Measurements from ENCODE around the gene CLEC19A. TPM values are rescaled to one million over a fixed set of nuclear protein-coding genes. Genes with fewer than 3 reads are reported as not detected.
"Not testable (repeated sequence)": the region's sequence is repeated elsewhere in the genome, so short reads cannot be mapped to it uniquely, and the experiment has no call there.

The CLEC19A gene
- total RNA-seq, 1 experiment from 2014 or later, result not detected

DNA sequence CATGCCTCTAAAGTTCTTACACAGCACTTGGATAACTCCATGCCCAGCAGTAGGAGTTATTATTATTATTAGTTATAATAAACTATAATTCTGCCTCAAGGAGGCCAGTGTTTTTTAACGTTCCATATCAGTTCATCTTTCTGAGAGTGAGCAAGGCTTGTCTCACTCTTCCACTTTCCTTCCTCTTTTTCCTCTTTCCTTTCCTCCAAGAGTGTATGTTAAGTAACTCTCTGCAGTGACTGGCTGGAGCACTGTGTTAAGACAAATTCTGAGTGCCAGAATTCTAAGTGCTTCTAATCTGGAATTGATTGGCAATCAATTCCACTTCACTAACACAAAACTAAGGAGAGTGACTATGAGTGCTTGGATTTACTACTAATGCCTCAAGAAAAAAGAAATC lies 16.4 kb downstream of the CLEC19A start:
- DNase-seq, result no peak
- H3K27me3 ChIP-seq, result no peaks in the 10 kb centered on the region; the same call in 1 of the 2 replicates

GRCh38 chr16:19304750-19305149 lies 19.2 kb downstream of the CLEC19A start:
- Histone ChIP-seq H3K9me3 (no peaks in the 10 kb centered on the region), H3K27me3 (no peaks in the 10 kb centered on the region; the same call in 1 of the 2 replicates), H3K4me3 (no peak overlapping the region), H3K36me3 (no peaks in the 10 kb centered on the region)
- DNase-seq, result peak; percentile 34

More for the DNA sequence above, 16.4 kb downstream of the CLEC19A start:
- H3K36me3 ChIP-seq, result no peaks in the 10 kb centered on the region
- no peak overlapping the region for H3K4me3 ChIP-seq
- H3K9me3 ChIP-seq, result no peaks in the 10 kb centered on the region

DNA sequence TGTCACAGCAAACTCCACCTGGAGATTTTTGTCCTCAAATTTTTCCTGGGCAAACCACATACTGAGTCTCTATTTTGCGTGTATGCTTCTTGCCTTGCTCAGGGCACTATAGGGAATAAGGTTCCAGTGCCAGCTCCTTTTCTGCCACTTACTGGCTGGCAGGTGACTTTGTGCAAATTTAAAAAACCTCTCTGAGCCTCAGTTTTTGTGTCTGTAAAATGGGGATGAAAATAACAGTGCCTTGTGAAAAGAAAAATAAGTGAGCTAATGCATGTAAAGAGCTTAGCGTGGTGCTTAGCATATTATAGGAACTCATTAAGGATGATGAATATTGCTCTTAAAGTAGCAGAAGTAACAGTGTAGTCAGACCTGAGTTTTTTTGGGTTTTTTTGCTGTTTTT lies 19.9 kb downstream of the CLEC19A start:
- H3K27me3 ChIP-seq, result no peaks in the 10 kb centered on the region; the same call in 1 of the 2 replicates
- no peaks in the 10 kb centered on the region for H3K36me3 ChIP-seq
- DNase-seq, result no peak
- no peaks in the 10 kb centered on the region for H3K9me3 ChIP-seq
- H3K4me3 ChIP-seq, result no peak overlapping the region

- no peaks in the 10 kb centered on the region for H3K27me3 ChIP-seq
- no peaks in the 10 kb centered on the region for H3K36me3 ChIP-seq
- H3K9me3 ChIP-seq, result no peaks in the 10 kb centered on the region
- no peak overlapping the region for H3K4me3 ChIP-seq
- no peak for DNase-seq
Measured at GRCh38 chr16:19307587-19308241, 22.2 kb downstream of the CLEC19A start.

DNA sequence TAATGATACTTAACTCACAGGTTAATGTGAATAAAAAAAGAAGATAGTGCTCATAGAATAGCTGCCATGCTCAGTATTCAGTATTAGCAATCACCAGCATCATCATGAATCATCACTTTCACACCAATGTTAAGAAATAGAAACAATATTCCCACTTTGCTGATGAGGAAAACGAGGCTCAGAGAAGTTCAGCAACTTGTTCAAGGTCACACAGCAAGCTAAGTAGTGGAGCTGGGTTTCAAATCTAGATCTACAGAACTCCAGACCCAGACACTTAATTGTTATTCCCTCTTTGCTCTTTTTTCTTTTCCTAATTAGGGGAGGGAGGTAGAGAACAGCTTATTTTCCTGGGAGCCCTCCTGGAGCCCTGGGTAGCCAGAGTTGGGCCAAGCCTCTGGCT lies 22.9 kb downstream of the CLEC19A start:
- Histone ChIP-seq H3K9me3 (no peaks in the 10 kb centered on the region), H3K4me3 (no peak overlapping the region), H3K36me3 (no peaks in the 10 kb centered on the region), H3K27me3 (no peaks in the 10 kb centered on the region)
- DNase-seq, result no peak

GRCh38 chr16:19309178-19309577 lies 23.6 kb downstream of the CLEC19A start:
- Histone ChIP-seq H3K4me3 (no peak overlapping the region), H3K9me3 (no peaks in the 10 kb centered on the region), H3K36me3 (no peaks in the 10 kb centered on the region), H3K27me3 (no peaks in the 10 kb centered on the region)
- DNase-seq, result no peak

GRCh38 chr16:19314718-19315425 lies 29.3 kb downstream of the CLEC19A start:
- H3K27me3 ChIP-seq, result no peaks in the 10 kb centered on the region
- H3K9me3 ChIP-seq, result no peaks in the 10 kb centered on the region
- no peak for DNase-seq
- no peak overlapping the region for H3K4me3 ChIP-seq
- no peaks in the 10 kb centered on the region for H3K36me3 ChIP-seq

GRCh38 chr16:19315889-19316433 lies 30.4 kb downstream of the CLEC19A start:
- no peak overlapping the region for H3K4me3 ChIP-seq
- H3K27me3 ChIP-seq, result no peaks in the 10 kb centered on the region
- H3K9me3 ChIP-seq, result no peaks in the 10 kb centered on the region
- H3K36me3 ChIP-seq, result no peaks in the 10 kb centered on the region
- no peak for DNase-seq

- Histone ChIP-seq H3K27me3 (no peaks in the 10 kb centered on the region), H3K4me3 (no peak overlapping the region), H3K9me3 (no peaks in the 10 kb centered on the region), H3K36me3 (no peaks in the 10 kb centered on the region)
- DNase-seq, result peak; percentile 39
Measured at GRCh38 chr16:19316846-19317245, 31.3 kb downstream of the CLEC19A start.

DNA sequence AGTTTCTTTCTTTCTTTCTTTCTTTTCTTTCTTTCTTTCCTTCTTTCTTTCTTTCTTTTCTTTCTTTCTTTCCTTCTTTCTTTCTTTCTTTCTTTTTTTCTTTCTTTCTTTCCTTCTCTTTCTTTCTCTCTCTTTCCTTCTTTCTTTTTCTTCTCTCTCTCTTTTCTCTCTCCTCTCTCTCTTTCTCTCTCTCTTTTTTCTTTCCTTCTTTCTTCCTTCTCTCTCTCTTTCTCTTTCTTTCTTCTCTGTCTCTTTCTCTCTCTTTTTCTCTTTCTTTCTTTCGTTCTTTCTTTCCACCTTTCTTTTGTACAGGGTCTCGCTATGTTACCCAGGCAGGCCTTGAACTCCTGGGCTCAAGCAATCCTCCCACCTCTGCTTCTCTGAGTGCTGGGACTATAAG lies 35.7 kb downstream of the CLEC19A start:
- not testable (repeated sequence) for DNase-seq, H3K36me3 ChIP-seq, H3K27me3 ChIP-seq, H3K4me3 ChIP-seq, H3K9me3 ChIP-seq

- Histone ChIP-seq H3K36me3 (no peaks in the 10 kb centered on the region), H3K9me3 (peaks cover 8% of the 10 kb centered on the region), H3K4me3 (no peak overlapping the region), H3K27me3 (no peaks in the 10 kb centered on the region)
- DNase-seq, result no peak
Measured at GRCh38 chr16:19323596-19323995, 38.1 kb downstream of the CLEC19A start.

DNA sequence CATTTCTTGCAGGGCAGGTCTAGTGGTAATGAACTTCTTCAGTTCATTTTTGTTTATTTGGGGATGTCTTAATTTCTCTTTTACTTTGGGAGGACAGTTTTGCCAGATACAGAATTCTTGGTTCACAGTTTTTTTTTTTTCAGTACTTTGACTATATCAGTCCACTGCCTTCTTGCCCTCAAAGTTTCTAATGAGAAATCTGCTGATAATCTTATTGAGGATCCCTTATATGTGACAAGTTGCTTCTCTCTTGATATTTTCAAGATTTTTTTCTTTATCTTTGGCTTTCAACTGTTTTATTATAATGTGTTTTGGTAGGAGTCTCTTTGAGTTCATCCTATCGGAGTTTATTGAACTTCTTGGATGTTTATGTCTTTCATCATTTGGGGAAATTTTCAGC lies 42.8 kb downstream of the CLEC19A start:
- Histone ChIP-seq H3K27me3 (no peaks in the 10 kb centered on the region), H3K4me3 (no peak overlapping the region), H3K9me3 (peaks cover 13% of the 10 kb centered on the region), H3K36me3 (no peaks in the 10 kb centered on the region)
- no peak for DNase-seq

DNA sequence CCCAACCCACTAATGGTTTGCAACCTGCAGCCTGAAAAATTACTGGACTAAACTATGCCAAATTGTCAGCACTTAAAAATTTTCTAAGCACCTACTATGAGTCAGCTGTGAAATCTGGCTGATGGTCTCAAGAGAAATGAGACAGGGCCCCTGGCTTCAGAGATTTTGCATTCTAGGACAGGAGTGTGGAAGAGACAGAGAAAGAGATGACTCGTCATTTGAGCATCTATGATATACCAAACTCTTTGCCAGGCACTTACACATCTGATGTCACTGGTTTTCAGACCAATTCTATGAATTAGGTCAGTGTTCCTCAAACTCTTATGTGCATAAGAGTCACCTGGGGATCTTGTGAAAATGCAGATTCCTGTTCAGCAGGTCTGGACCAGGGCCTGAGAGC lies 44.4 kb downstream of the CLEC19A start:
- no peaks in the 10 kb centered on the region for H3K36me3 ChIP-seq
- no peak overlapping the region for H3K4me3 ChIP-seq
- H3K27me3 ChIP-seq, result no peaks in the 10 kb centered on the region
- peaks cover 13% of the 10 kb centered on the region for H3K9me3 ChIP-seq
- peak; percentile 71 for DNase-seq

DNA sequence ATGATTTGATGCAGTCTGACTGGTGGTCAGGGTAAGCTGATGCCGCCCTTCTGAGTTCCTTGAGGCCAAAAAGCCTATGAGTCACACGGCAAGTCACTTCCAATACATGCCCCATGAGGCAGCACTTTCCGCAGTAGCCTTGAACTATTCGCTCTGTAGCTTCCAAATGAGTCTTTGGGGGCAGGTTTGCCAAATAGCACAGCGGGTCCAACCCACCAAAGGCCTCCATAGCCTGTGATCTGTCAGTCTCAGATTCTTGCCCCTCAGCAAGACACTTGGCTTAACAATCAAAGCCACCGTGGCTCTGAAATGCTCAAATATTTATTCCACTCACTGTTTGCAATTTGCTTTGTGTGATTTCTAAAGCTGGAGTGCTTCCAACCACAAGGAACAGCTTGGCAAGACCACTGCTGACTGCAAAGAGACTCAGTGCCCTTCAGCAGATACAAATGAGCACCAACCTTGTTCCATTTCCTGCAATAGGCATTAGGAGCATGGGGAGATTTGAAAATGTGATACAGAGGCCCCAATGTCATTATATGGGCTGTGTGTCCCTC lies 45.4 kb downstream of the CLEC19A start:
- Histone ChIP-seq H3K27me3 (no peaks in the 10 kb centered on the region), H3K4me3 (no peak overlapping the region), H3K9me3 (peaks cover 13% of the 10 kb centered on the region), H3K36me3 (no peaks in the 10 kb centered on the region)
- DNase-seq, result peak; percentile 94

GRCh38 chr16:19331794-19332193 lies 46.3 kb downstream of the CLEC19A start:
- H3K27me3 ChIP-seq, result no peaks in the 10 kb centered on the region
- H3K9me3 ChIP-seq, result peaks cover 13% of the 10 kb centered on the region
- no peaks in the 10 kb centered on the region for H3K36me3 ChIP-seq
- no peak overlapping the region for H3K4me3 ChIP-seq
- no peak for DNase-seq

DNA sequence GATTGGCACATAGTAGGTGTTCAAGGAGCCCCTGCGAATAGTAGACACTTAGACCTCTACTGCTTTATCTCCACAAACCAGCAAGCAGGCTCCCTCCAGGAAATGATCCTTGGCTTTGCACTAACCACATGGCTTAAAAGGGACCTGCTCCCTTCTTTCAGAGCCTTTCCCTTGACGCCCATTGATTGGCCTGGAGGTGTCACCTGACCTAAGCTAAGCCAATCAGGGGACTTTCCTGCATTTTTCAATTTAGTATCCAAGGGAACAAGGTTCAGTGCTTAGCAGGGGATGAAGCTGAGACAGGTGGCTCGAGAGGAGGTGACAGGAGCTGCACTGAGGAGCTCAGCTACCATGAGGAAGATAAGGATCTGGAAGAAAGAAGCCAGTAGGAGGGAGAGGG lies 52.8 kb downstream of the CLEC19A start:
- no peak overlapping the region for H3K4me3 ChIP-seq
- H3K36me3 ChIP-seq, result no peaks in the 10 kb centered on the region
- DNase-seq, result no peak

GRCh38 chr16:19344224-19344801 lies 58.8 kb downstream of the CLEC19A start:
- Histone ChIP-seq H3K9me3 (no peaks in the 10 kb centered on the region), H3K36me3 (no peaks in the 10 kb centered on the region), H3K4me3 (no peak overlapping the region), H3K27me3 (peaks cover 2% of the 10 kb centered on the region; the same call in 1 of the 2 replicates)
- DNase-seq, result no peak

More for the DNA sequence above, 52.8 kb downstream of the CLEC19A start:
- no peaks in the 10 kb centered on the region for H3K9me3 ChIP-seq
- no peaks in the 10 kb centered on the region for H3K27me3 ChIP-seq

Data from MG63 (cell line).